ENCODE results near the gene TUBE1. TPM values are rescaled to one million over a fixed set of nuclear protein-coding genes. Genes with fewer than 3 reads are reported as not detected.

Gene TUBE1
- total and polyA plus RNA-seq, 2 experiments from 2014 or later, result 41.5 to 42.7 TPM

DNA sequence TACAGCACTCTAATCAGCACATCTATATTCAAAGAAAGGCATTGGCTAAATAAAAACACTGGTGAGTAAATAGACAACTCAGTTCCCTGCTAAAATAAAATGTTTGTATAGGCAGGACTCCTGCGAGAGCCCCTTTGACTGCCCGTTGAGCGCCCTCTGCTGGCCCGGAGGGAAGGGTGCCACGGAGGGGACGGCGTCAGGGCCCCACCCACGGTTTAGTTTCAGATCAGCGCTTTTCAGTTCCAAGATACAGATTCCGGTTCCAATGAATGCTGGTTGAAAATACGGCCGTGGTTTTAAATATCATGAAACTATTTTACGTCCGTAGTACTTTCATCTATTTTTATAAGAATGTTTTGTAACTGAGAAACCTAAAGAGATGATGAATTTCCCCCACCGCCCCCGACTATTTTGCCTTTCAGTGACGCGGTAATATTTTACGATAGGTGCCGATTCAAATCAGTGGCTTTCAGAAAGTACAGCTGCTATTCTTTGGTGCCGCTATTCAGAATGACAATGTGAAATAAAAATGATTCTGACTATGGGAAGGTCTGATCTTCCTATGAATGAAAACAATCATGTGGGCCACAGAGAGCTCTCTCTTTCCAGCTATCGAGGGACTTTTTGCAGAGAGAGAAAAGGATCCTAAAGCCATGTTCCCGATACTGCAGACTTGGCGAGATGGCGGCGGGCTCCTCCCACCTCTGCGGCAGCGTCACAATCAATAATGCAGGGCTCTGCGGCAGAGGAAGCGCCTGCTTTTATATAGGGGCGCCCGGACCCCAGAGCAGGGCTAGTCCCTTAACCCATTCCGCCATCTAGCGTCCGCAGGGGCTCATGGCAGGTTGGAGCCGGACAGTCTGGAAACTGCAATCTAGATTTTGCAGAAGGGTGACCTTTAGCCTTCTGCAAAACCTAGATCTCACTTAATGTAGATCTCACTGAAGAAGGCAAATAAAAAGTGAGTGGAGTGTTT lies 44.0 kb downstream of the TUBE1 start:
- Histone ChIP-seq H3K4me1 (ENCODE audit: insufficient read depth) (peaks cover 67% of the 10 kb centered on the region), H3F3A (ENCODE audit: insufficient read depth) (peaks cover 67% of the 10 kb centered on the region)
- in situ Hi-C loops (cut with MboI), result loop anchor here (10.0 kb wide), 1 partner anchor 329 kb away; no protein-coding TSS in a partner anchor

DNA sequence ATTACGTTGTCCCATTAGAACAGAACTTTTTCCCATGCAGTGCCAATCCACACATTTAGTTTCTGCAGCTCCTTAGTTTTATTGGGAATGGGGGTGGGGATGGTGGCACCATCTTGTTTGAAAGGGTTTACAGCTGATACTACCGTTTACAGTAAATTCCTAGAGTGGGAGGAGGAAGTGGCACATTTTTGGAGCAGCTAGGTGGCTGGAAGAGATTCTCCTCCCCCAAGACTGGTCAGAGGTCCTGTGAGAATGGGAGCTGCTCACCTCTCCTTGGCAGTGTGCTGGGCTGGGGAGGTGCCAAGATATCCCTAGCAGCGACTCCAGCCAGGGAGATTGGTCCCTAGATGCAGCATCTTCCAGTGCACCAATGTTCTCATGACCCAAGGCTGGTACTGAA lies 45.7 kb downstream of the TUBE1 start:
- DNase-seq, result peak; percentile 17
- peaks cover 81% of the 10 kb centered on the region for H3F3A ChIP-seq (ENCODE audit: insufficient read depth)
- no peak for TF ChIP-seq EZH2phosphoT487 (IDR thresholded peaks at IDR 0.05; ENCODE audit: insufficient read depth, low read depth)
- no peak for TF ChIP-seq EZH2 (IDR thresholded peaks at IDR 0.05; ENCODE audit: insufficient read depth, poor library complexity, severe bottlenecking)
- peak overlapping the region; percentile 99 for H3K27ac ChIP-seq
- no peaks in the 10 kb centered on the region for H3K79me2 ChIP-seq (ENCODE audit: insufficient read depth)
- H3K27me3 ChIP-seq (replicated peaks; ENCODE audit: insufficient read depth), result no peaks in the 10 kb centered on the region
- peaks cover 82% of the 10 kb centered on the region for H3K4me1 ChIP-seq (ENCODE audit: insufficient read depth)
- in situ Hi-C loops (cut with MboI), result loop anchor here (10.0 kb wide), 1 partner anchor 327 kb away; no protein-coding TSS in a partner anchor
- no peaks in the 10 kb centered on the region for H3K9me2 ChIP-seq (ENCODE audit: insufficient read depth)
- no peak overlapping the region for H3K4me2 ChIP-seq (ENCODE audit: unreplicated experiment)
- no peaks in the 10 kb centered on the region for H3K36me3 ChIP-seq (ENCODE audit: low read depth)
- H4K20me1 ChIP-seq (ENCODE audit: insufficient read depth), result no peaks in the 10 kb centered on the region
- H3K4me3 ChIP-seq, result no peak overlapping the region
- WGBS, 2 experiments (ENCODE audit: low coverage in 1 of 2, low lambda C conversion rate in 2 of 2, missing lambda C conversion rate in 2 of 2), result 61 to 62% methylated on average over 3 of the region's 3 CpGs
- no peaks in the 10 kb centered on the region for H3K9me3 ChIP-seq (ENCODE audit: low read depth)
- peak overlapping the region; percentile 2; the same call in 1 of the 2 replicates for H2AFZ ChIP-seq
- H3K9ac ChIP-seq, result peak overlapping the region; percentile 18; the same call in 1 of the 2 replicates

More for the DNA sequence above, 44.0 kb downstream of the TUBE1 start:
- Histone ChIP-seq H4K20me1 (ENCODE audit: insufficient read depth) (no peaks in the 10 kb centered on the region), H3K4me2 (ENCODE audit: unreplicated experiment) (peak overlapping the region; percentile 93), H3K79me2 (ENCODE audit: insufficient read depth) (no peaks in the 10 kb centered on the region), H3K27ac (peak overlapping the region; percentile 99), H3K36me3 (ENCODE audit: low read depth) (no peaks in the 10 kb centered on the region), H3K27me3 (replicated peaks; ENCODE audit: insufficient read depth) (no peaks in the 10 kb centered on the region), H3K9me2 (ENCODE audit: insufficient read depth) (no peaks in the 10 kb centered on the region), H3K9ac (peak overlapping the region; percentile 98), H3K4me3 (peak overlapping the region; percentile 83), H2AFZ (peak overlapping the region; percentile 81), H3K9me3 (ENCODE audit: low read depth) (no peaks in the 10 kb centered on the region)
- TF ChIP-seq EZH2phosphoT487 (IDR thresholded peaks at IDR 0.05; ENCODE audit: insufficient read depth, low read depth) (no peak), EZH2 (IDR thresholded peaks at IDR 0.05; ENCODE audit: insufficient read depth, poor library complexity, severe bottlenecking) (no peak)
- 1% methylated on average over 36 of the region's 36 CpGs for WGBS, 2 experiments (ENCODE audit: low coverage in 1 of 2, low lambda C conversion rate in 2 of 2, missing lambda C conversion rate in 2 of 2)
- DNase-seq, result peak; percentile 94

DNA sequence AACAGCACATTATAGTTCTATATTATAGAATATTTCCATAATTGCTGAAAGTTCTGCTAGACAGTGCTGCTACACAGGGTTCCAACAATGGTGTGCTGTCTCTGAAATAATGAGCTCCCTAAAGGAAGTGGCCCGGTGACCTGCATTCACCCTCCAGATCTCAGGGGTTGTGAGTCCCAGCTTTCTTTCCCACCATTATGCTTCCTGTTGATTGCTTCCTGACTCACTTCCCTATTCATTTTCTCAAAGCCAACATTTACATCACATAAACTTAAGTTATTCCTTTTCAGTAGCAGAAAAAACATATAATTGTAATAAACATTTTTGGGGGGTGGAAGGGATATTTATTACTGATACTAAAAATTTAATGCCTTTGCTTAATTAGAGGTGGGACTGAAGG lies 46.3 kb downstream of the TUBE1 start:
- peak; percentile 59 for DNase-seq
- Histone ChIP-seq H3K27ac (peak overlapping the region; percentile 99), H3F3A (ENCODE audit: insufficient read depth) (peaks cover 87% of the 10 kb centered on the region), H3K9ac (peak overlapping the region; percentile 18; the same call in 1 of the 2 replicates), H3K79me2 (ENCODE audit: insufficient read depth) (no peaks in the 10 kb centered on the region), H4K20me1 (ENCODE audit: insufficient read depth) (no peaks in the 10 kb centered on the region), H3K4me1 (ENCODE audit: insufficient read depth) (peaks cover 86% of the 10 kb centered on the region), H2AFZ (peak overlapping the region; percentile 2; the same call in 1 of the 2 replicates), H3K9me2 (ENCODE audit: insufficient read depth) (no peaks in the 10 kb centered on the region), H3K36me3 (ENCODE audit: low read depth) (no peaks in the 10 kb centered on the region), H3K4me3 (no peak overlapping the region), H3K9me3 (ENCODE audit: low read depth) (no peaks in the 10 kb centered on the region), H3K27me3 (replicated peaks; ENCODE audit: insufficient read depth) (no peaks in the 10 kb centered on the region), H3K4me2 (ENCODE audit: unreplicated experiment) (no peak overlapping the region)
- 89 to 95% methylated on average over 1 of the region's 1 CpG for WGBS, 2 experiments (ENCODE audit: low coverage in 1 of 2, low lambda C conversion rate in 2 of 2, missing lambda C conversion rate in 2 of 2)
- TF ChIP-seq EZH2phosphoT487 (IDR thresholded peaks at IDR 0.05; ENCODE audit: insufficient read depth, low read depth) (no peak), EZH2 (IDR thresholded peaks at IDR 0.05; ENCODE audit: insufficient read depth, poor library complexity, severe bottlenecking) (no peak)
- in situ Hi-C loops (cut with MboI), result loop anchor here (10.0 kb wide), 1 partner anchor 326 kb away; no protein-coding TSS in a partner anchor

DNA sequence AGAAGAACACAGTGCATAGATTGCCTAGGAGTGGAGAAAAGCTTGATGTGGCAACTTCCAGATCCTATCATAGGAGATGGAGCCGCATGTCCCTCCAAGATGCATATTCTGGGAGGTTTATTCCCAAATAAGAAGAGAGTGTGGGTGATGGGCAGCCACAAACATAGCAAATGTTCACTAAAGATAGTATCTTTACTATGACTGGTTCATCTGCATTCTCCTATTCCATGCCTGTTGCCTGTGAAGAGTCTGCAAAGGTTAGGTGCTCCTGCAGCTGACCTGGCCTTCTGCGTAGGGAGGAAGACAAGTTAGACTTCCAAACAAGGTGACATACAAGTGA lies 47.9 kb downstream of the TUBE1 start:
- no peaks in the 10 kb centered on the region for H3K79me2 ChIP-seq (ENCODE audit: insufficient read depth)
- TF ChIP-seq EZH2 (IDR thresholded peaks at IDR 0.05; ENCODE audit: insufficient read depth, poor library complexity, severe bottlenecking) (no peak), EZH2phosphoT487 (IDR thresholded peaks at IDR 0.05; ENCODE audit: insufficient read depth, low read depth) (no peak)
- peak overlapping the region; percentile 43; the same call in 1 of the 2 replicates for H3K4me3 ChIP-seq
- H3F3A ChIP-seq (ENCODE audit: insufficient read depth), result peaks cover 87% of the 10 kb centered on the region
- no peak for DNase-seq
- peak overlapping the region; percentile 89 for H3K9ac ChIP-seq
- 53 to 55% methylated on average over 2 of the region's 2 CpGs for WGBS, 2 experiments (ENCODE audit: low coverage in 1 of 2, low lambda C conversion rate in 2 of 2, missing lambda C conversion rate in 2 of 2)
- H3K4me2 ChIP-seq (ENCODE audit: unreplicated experiment), result peak overlapping the region; percentile 71
- no peaks in the 10 kb centered on the region for H3K27me3 ChIP-seq (replicated peaks; ENCODE audit: insufficient read depth)
- H3K9me3 ChIP-seq (ENCODE audit: low read depth), result no peaks in the 10 kb centered on the region
- peaks cover 83% of the 10 kb centered on the region for H3K4me1 ChIP-seq (ENCODE audit: insufficient read depth)
- peak overlapping the region; percentile 36; the same call in 1 of the 2 replicates for H2AFZ ChIP-seq
- in situ Hi-C loops (cut with MboI), result no loop called here
- H4K20me1 ChIP-seq (ENCODE audit: insufficient read depth), result no peaks in the 10 kb centered on the region
- no peaks in the 10 kb centered on the region for H3K9me2 ChIP-seq (ENCODE audit: insufficient read depth)
- peak overlapping the region; percentile 99 for H3K27ac ChIP-seq
- H3K36me3 ChIP-seq (ENCODE audit: low read depth), result no peaks in the 10 kb centered on the region
